Smooth muscle cell of the brain vasculature (primary cell): ENCODE results near the gene EAF2.
A peak's percentile ranks its signal among the peaks of the same experiment; 100 is the strongest.
"Not testable (repeated sequence)": the region's sequence is repeated elsewhere in the genome, so short reads cannot be mapped to it uniquely, and the experiment has no call there.

Experiments used
- DNase-seq: peaks from one replicate; pipeline ENCODE4 v3.0.0-alpha.2; 2012; ENCODE audit warnings: low read depth, low spot score

EAF2 gene

DNA sequence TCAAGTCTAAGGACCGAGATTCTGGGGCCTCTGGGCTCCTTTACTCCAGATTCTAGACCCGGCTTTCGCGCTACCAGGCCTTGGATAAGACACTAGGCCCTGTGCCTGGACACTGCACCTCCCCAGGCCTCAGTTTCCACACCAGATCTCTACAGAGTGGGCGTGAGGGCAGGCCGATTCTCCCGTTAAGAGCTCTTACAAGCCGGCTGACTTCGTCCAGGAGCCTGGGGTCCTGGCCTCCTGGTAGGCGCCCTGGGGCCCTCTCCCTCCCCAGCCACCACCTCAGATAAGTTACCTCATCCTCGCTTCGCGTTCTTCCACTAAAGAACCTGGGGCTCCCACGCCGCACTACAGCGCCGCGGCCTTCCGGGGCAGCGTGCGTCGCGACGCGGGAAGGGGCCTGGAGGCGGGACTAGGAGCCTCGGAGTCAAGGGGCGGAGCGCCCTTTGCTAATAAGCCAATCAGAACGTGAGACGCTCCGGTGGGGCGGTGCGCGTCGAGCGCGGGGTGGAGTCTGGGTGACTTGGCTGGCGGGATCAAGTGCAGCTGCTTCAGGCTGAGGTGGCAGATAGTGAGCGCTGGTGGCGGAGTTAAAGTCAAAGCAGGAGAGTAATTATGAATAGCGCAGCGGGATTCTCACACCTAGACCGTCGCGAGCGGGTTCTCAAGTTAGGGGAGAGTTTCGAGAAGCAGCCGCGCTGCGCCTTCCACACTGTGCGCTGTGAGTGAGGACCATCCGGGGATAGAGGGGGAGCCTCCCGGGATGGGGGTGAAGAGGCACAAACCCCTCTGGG is at the start of gene EAF2, which contains the start of gene IQCB1:
EAF2 (plus strand) TSS at position 539 of the 794 bp plus-strand sequence; CDS start at position 616, 77 bp downstream.
IQCB1 (minus strand) TSS at position 390 of the 794 bp plus-strand sequence. CDS start 6,100 bp downstream, outside the sequence.
- peak; percentile 85 for DNase-seq

DNA sequence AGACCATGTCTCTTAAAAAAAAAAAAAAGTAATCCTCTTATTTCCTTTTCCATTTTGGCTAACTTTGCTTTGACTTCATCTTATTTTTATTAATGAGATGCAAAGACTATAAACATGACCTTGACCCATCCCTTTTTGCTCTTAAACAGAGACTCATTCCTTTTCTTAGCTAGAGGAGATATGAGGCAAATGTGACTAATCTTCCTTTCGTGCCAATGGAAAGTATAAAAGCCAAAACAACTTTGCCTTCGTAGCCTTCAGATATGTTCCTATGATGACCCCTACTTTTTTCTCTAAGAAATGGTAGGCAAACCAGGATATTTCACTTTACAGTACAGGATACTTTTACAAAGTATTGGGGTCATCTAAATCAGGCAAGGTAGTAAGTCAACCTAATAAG is 48.5 kb upstream of the EAF2 start:
- DNase-seq, result no peak

DNA sequence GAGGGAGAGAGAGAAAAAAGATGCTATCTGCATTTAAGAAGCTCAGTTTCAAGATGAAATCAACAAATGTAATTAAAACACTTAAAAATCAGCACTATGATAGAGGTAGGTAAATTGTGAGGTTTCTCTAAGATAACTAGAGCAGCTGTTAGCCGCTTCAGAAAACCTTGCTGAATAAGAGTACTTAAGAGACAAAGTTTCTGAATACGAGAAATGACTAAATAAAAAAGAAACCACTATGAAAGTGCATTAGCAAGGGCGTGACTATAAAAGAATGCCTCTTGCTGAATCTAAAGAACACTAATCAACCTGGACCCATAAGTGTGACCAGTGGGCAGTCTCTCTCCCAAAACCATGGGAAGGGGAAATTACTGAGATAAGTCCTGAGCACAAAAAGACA is 41.9 kb upstream of the EAF2 start:
- no peak for DNase-seq

GRCh38 chr3:121794264-121794983 is 40.6 kb upstream of the EAF2 start:
- no peak for DNase-seq

DNA sequence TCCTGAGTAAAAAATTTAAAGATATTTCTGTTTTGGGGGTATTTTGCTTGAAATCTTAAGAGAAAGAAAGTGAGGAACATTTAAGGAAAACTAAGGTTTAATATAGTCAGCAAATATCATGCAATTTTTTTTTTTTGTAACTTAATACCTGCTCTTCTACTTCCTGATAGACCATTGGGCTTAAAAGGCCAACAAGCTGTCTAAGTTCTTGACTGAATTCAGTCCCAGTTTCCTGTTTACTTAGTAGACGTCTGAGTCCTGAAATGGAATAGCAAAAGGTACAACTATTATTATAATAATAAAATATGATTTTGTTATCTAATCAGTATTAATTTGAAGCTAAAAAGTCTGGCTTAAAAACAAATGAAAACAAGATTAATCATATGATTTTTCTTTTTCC is 38.0 kb upstream of the EAF2 start:
- DNase-seq, result no peak

DNA sequence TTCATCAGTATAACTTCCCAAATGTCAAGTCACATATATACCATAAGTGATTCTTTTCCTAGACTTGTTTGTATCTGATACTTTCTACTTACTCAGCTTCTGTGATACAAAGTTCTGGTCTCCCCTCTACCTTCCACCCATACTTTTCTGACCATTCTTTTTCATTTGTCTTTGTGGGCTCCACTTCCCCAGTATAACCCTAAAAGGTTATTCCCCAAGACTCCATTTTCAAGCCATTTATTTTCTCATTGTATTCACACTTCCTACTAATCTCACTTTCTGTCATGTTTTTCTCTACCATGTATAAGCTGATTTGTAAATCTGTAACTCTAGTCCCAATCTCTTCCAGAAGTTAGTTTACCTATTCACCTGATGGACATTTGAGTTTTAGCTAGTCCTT is 34.1 kb upstream of the EAF2 start:
- DNase-seq, result no peak

- no peak for DNase-seq
Measured at GRCh38 chr3:121803771-121804320, 31.2 kb upstream of the EAF2 start.

GRCh38 chr3:121809249-121809648 is 25.8 kb upstream of the EAF2 start:
- DNase-seq, result no peak

- no peak for DNase-seq
Measured at GRCh38 chr3:121817753-121818152, 17.3 kb upstream of the EAF2 start.

GRCh38 chr3:121818578-121818977 is 16.4 kb upstream of the EAF2 start:
- DNase-seq, result no peak

GRCh38 chr3:121819236-121819635 is 15.8 kb upstream of the EAF2 start:
- no peak for DNase-seq

DNA sequence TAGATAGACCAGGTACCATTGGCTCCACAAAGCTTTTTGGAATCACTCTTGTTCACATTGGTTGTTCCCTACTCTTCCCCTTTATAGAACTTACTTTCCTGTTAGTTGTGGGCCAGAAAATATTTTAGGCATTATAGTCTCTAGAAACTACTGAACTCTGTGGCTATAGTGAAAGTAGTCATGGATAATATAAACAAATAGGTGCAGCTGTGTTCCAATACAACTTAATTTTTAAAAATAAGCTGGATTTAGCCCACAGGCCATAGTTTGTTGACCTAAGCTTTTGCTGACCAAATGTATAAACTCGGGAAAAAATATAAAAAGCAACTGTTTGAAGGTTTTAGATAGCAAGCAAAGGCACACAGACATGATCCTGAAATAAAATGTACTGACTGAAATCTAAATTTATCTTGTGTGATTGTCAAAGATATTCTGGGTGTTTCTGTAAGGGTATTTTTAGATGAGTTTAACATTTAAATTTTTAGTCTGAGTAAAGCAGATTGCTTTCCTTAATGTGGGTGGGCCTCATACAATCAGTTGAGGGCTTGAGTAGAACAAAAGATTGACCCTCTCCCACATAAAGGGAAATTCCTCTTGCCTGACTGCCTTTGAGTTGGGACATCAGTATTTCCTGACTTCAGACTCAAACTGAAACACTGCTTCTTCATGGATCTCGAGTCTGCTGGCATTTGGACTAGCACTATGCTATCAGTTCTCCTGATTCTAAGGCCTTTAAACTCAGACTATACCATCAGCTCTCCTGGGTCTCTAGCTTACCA is 13.4 kb upstream of the EAF2 start:
- no peak for DNase-seq

GRCh38 chr3:121822973-121823372 is 12.0 kb upstream of the EAF2 start:
- DNase-seq, result no peak

DNA sequence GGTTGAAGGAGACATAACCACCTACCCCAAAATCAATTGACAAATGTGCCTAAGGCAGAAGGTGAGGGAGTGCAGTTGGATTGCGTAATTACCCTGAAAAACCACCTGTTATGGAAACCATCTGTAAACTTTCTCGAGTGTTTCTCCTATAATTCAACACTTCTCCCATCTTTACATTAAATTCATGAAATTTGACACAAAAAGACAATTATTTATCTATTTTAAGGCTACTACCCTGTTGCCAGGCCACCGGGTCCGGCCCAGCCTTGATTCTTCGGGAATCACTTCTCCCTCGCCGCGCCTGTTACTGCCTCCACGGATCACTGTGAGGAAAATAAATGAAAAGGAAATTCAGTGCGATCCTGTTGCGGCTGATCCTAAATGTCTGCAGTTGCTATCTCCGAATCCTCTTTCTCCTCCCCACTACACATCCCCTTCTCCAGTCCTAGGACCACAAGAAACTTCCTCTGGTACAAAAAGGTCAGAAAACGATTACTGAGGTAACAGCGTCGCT is 795 bp upstream of the EAF2 start:
- DNase-seq, result peak; percentile 1

DNA sequence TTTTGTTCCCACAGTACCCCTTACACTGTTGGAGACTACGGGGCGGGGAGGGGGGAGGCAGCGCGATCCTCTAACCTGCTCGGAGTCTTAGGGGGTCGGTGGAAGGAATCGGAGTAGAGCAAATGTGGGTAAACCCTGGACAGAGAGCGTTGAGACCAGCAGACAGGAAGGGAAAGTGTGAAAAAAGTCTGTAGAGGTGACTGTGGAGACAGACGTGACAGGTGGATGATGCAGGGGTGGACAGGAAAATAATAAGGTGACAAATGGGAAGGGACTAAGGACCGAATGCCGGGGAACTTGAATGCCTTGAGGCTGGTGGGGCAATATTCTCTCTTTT is 424 bp downstream of the EAF2 start:
- no peak for DNase-seq

DNA sequence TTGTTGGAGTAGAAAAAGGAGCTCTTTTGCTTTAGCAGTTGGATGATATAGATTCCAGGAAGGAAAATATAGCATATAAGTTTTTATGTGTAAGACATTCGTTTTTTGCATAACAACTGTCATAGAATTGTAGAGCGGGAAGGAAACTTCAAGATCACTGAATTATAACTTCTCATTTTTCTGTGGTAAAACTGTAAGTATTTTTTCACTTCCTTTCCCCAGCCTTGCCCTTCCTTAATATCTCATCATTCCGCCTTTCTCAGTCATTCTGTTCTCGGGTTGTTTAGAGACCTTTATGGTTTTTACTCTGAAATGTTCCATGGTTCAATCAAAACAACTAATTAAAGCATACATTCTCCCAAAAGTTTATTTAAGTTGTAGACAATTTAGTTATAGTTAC is 1.1 kb downstream of the EAF2 start:
- DNase-seq, result no peak

DNA sequence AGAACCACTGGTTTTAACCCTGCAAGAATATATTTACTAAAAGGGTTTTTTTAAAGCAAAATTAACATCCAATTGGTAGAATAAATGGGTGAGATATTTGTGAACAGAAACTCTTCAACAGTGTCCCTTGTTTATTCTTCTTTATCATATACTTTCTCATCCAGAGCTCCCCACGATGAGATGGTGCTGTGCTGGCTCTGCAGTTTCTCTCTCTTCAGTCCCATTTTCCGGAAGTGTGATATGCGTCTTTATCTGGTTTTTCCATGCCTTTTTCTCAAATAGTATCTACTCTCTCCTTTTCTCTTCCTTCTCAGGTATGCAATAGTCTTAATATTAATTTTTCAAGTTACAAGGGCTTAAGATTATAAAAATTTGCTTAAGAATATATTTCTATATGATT is 1.5 kb downstream of the EAF2 start:
- no peak for DNase-seq

GRCh38 chr3:121839962-121840361 is 5.0 kb downstream of the EAF2 start:
- DNase-seq, result no peak

DNA sequence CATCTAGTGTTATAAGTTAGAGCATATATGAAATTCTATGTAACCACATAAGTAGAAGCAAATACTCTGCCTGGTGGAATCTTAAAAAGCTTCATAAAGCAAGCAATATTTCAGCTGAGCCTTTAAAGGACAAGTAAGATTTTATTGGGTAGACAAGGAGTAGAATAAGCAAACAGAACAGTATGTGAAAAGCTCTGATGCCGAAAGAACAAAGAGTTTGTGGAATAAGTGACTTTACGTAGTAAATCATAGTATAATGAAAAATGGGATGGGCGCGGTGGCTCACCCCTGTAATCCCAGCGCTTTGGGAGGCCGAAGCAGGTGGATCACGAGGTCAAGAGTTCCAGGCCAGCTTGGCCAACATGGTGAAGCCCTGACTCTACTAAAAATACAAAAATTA is 9.9 kb downstream of the EAF2 start:
- DNase-seq, result no peak

- no peak for DNase-seq
Measured at GRCh38 chr3:121852256-121852655, 17.2 kb downstream of the EAF2 start.

DNA sequence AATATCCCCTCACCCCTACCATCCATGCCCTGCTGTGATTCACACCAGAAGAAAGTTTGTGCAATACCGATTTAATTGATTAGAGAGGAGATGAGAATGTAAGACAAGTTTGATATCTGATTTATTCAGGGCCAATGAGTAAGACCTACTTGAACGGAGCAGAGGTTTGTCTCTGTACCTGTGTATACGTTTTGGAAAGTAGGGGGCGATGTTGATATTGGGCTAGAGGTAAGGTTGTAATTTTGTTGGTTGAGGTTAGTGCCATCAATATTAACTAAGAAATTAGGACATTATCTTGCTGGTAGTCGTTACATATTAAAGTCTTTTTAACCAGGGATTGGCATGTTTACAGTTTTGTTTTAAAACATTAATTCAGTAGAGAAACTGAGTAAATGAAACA is 20.5 kb downstream of the EAF2 start:
- no peak for DNase-seq

GRCh38 chr3:121857778-121858177 is 22.8 kb downstream of the EAF2 start:
- DNase-seq, result not testable (repeated sequence)
